ENCODE measurements around the gene ERBB4.

DNA sequence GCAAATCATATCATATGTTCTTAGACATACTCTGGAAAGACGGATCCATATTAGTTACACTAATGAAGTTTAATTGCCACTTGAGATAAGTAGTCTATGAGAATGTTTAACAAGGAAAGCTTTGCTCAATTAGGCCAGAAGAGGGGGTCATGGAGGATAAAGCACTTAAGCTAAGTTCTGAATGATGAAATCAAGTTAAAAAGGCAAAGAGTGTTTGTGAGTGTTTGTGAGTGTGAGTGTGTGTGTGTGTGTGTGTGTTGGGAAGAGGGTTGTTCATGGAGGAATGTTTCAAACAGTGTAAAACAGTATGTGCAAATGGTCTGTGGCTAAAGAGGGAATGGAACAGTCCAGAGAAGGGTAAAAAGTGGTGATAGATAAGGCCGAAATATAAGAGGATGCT, 360.9 kb downstream of the ERBB4 start:
- TF ChIP-seq CTCF (IDR thresholded peaks at IDR 0.05 in 4 of 5, conservative IDR thresholded peaks at IDR 0.05 in 1 of 5) (no peak), POLR2A (IDR thresholded peaks at IDR 0.05) (no peak)

Data from gastrocnemius medialis (tissue), 4 donors.